Esophagus squamous epithelium (tissue), 4 donors: ENCODE measurements around the gene KCNK7.

ENCODE experiments used
- POLR2A ChIP-seq, 4 donors: fragments of 450-650 bp; IDR thresholded peaks; one replicate each; pipeline ENCODE4 v1.6.1; 2017; ENCODE audit warnings: antibody characterized with exemption in 4 of 4, mild to moderate bottlenecking in 4 of 4, moderate library complexity in 3 of 4
- TF ChIP-seq, protein P1 (sequence below), 6 experiments: fragments of 450-650 bp in 4 of 6; fragments of 200-600 bp in 2 of 6; sonication (generic) in 2 of 6; IDR thresholded peaks; one replicate each; pipeline ENCODE4 v1.5.1; 2016 to 2019; ENCODE audit warnings: antibody characterized with exemption in 6 of 6, mild to moderate bottlenecking in 4 of 6, moderate library complexity in 4 of 6

DNA sequence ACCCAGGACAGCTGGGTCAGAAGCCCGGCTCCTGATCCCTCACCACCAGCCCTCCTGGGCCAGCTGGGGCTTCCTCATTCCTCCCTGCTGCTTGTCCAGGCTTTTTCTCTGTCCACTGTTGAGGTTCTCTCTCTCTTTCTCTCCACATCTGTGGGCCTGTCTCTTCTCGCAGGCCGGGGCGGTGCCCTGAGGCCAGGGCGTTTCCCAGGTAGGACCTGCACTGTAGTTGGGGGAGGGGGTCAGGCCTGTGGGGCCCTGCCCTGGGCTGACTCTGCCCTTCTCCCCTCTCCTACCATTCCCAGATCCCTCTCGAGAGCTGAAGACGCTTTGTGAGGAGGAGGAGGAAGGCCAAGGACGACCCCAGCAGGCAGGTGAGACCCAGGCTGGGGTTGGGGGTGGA is 14.8 kb downstream of the KCNK7 start:
- TF ChIP-seq, protein P1, sequence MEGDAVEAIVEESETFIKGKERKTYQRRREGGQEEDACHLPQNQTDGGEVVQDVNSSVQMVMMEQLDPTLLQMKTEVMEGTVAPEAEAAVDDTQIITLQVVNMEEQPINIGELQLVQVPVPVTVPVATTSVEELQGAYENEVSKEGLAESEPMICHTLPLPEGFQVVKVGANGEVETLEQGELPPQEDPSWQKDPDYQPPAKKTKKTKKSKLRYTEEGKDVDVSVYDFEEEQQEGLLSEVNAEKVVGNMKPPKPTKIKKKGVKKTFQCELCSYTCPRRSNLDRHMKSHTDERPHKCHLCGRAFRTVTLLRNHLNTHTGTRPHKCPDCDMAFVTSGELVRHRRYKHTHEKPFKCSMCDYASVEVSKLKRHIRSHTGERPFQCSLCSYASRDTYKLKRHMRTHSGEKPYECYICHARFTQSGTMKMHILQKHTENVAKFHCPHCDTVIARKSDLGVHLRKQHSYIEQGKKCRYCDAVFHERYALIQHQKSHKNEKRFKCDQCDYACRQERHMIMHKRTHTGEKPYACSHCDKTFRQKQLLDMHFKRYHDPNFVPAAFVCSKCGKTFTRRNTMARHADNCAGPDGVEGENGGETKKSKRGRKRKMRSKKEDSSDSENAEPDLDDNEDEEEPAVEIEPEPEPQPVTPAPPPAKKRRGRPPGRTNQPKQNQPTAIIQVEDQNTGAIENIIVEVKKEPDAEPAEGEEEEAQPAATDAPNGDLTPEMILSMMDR (IDR thresholded peaks at IDR 0.05): no peak
- TF ChIP-seq POLR2A (IDR thresholded peaks at IDR 0.05): no peak
